GM12878 (cell line): ENCODE measurements around the gene C2orf69. TPM values are rescaled to one million over a fixed set of nuclear protein-coding genes. Genes with fewer than 3 reads are reported as not detected.

ENCODE experiments used
- ATAC-seq: fragments of 200-7000 bp; cut with Tn5 transposase; 3 replicates; pipeline ENCODE4 v1.9.1; 2020; ENCODE audit warnings: mild to moderate bottlenecking, moderate library complexity
- BruUV-seq: library from RNA; stranded (reverse); fragments of 400-500 nt; replicated peaks from 2 replicates; lab custom pipeline; 2021; lab: Mats Ljungman, UMichigan
- CTCF ChIA-PET: fragments of 300-600 bp; sonication (Branson Sonifier 250); formaldehyde crosslinking; extraction: SDS; loops from one replicate; lab custom pipeline; 2021; ENCODE audit warnings: inconsistent platforms; lab: Yijun Ruan, JAX
- POLR2A ChIA-PET: fragments of 350-600 bp; formaldehyde crosslinking; extraction: SDS; loops from one replicate; lab custom pipeline; 2021; ENCODE audit warnings: inconsistent platforms; lab: Charles Lee
- RAD21 ChIA-PET: fragments of 300-600 bp; sonication (Branson Sonifier 250); formaldehyde crosslinking; loops from one replicate; lab custom pipeline; 2023; ENCODE audit warnings: antibody characterized with exemption; ENCODE audit not compliant: unreplicated experiment; lab: Charles Lee
- SMC1A ChIA-PET: fragments of 300-600 bp; sonication (Branson Sonifier 250); formaldehyde crosslinking; loops from one replicate; lab custom pipeline; 2023; ENCODE audit not compliant: unreplicated experiment, uncharacterized antibody; lab: Charles Lee
- DNase-seq: peaks from one replicate; pipeline ENCODE4 v3.0.0-alpha.2; 2011; ENCODE audit warnings: low read depth, low spot score
- FAIRE-seq: peaks from 3 replicates; lab custom pipeline; 2011; peaks lifted over from hg19 to GRCh38; lab: Jason Lieb, UNC
- H2AFZ ChIP-seq: 2 replicates; pipeline ENCODE4 v1.6.0; 2011; ENCODE audit warnings: low read depth, low read length, control low read depth; ENCODE audit not compliant: control insufficient read depth
- H3K27ac ChIP-seq: 2 replicates; pipeline ENCODE4 v1.5.1; 2011; ENCODE audit warnings: control low read depth; ENCODE audit not compliant: control insufficient read depth, insufficient read depth
- H3K27me3 ChIP-seq, 2 experiments: replicated peaks in 1 of 2; 2 replicates each; pipeline versions ENCODE4 v1.6.0 to v1.6.1; 2011; ENCODE audit warnings: low read length in 1 of 2; ENCODE audit not compliant: control insufficient read depth in 2 of 2, insufficient read depth in 2 of 2
- H3K36me3 ChIP-seq, 2 experiments: 2 replicates each; pipeline ENCODE4 v1.5.1; 2011; ENCODE audit warnings: low read length in 1 of 2; ENCODE audit not compliant: control insufficient read depth in 2 of 2, insufficient read depth in 2 of 2
- H3K4me1 ChIP-seq: 2 replicates; pipeline ENCODE4 v1.6.1; 2011; ENCODE audit warnings: mild to moderate bottlenecking, low read length, moderate library complexity, mixed read lengths; ENCODE audit not compliant: control insufficient read depth, insufficient read depth
- H3K4me2 ChIP-seq: 2 replicates; pipeline ENCODE4 v1.6.0; 2011; ENCODE audit warnings: control low read depth; ENCODE audit not compliant: control insufficient read depth, insufficient read depth
- H3K4me3 ChIP-seq: fragments of 200-600 bp; sonication (generic); 2 replicates; pipeline ENCODE4 v1.5.1; 2016
- H3K79me2 ChIP-seq: 2 replicates; pipeline ENCODE4 v1.6.0; 2011; ENCODE audit warnings: low read length; ENCODE audit not compliant: control insufficient read depth, insufficient read depth
- H3K9ac ChIP-seq: 2 replicates; pipeline ENCODE4 v1.8.0; 2011; ENCODE audit warnings: low read length, control low read depth, mixed read lengths; ENCODE audit not compliant: control insufficient read depth, insufficient read depth
- H3K9me3 ChIP-seq: replicated peaks from 3 replicates; pipeline ENCODE4 v1.5.1; 2011; ENCODE audit warnings: mild to moderate bottlenecking, low read length; ENCODE audit not compliant: control insufficient read depth, insufficient read depth
- H4K20me1 ChIP-seq: 2 replicates; pipeline ENCODE4 v1.6.0; 2011; ENCODE audit not compliant: control insufficient read depth, insufficient read depth
- BHLHE40 ChIP-seq, 2 experiments: fragments of 450-650 bp in 1 of 2; IDR thresholded peaks; 2 replicates each; pipeline ENCODE4 v1.6.1; 2011 to 2017; ENCODE audit warnings: low read depth in 2 of 2, borderline replicate concordance in 1 of 2, improper control_type of control experiment in 1 of 2, low read length in 1 of 2, mild to moderate bottlenecking in 1 of 2
- KLF5 ChIP-seq: fragments of 450-650 bp; IDR thresholded peaks from 2 replicates; pipeline ENCODE4 v1.6.1; 2014; ENCODE audit warnings: mild to moderate bottlenecking; ENCODE audit not compliant: partially characterized antibody
- MEF2B ChIP-seq: fragments of 450-650 bp; IDR thresholded peaks from 2 replicates; pipeline ENCODE4 v1.6.1; 2018; ENCODE audit warnings: mild to moderate bottlenecking, moderate library complexity; ENCODE audit not compliant: partially characterized antibody, poor library complexity, severe bottlenecking
- MTA2 ChIP-seq: fragments of 450-650 bp; IDR thresholded peaks from 2 replicates; pipeline ENCODE4 v1.6.1; 2016; ENCODE audit warnings: low read depth, mild to moderate bottlenecking, moderate library complexity
- MYC ChIP-seq: IDR thresholded peaks from 2 replicates; pipeline ENCODE4 v1.6.1; 2011; ENCODE audit warnings: mild to moderate bottlenecking, low read length, moderate library complexity, inconsistent platforms; ENCODE audit not compliant: insufficient read depth, insufficient replicate concordance, insufficient read length, severe bottlenecking
- RAD21 ChIP-seq: IDR thresholded peaks from 2 replicates; pipeline ENCODE4 v1.6.1; 2011; ENCODE audit warnings: mild to moderate bottlenecking, low read depth, low read length, moderate library complexity; ENCODE audit not compliant: insufficient read depth
- RELB ChIP-seq: fragments of 450-650 bp; IDR thresholded peaks from 2 replicates; pipeline ENCODE4 v1.6.1; 2017; ENCODE audit warnings: low read depth, mild to moderate bottlenecking, moderate library complexity
- TAF1 ChIP-seq: IDR thresholded peaks from 2 replicates; pipeline ENCODE4 v1.6.1; 2011; ENCODE audit warnings: mild to moderate bottlenecking, low read depth, low read length, borderline replicate concordance
- TBL1XR1 ChIP-seq: IDR thresholded peaks from 2 replicates; pipeline ENCODE4 v1.6.1; 2012; ENCODE audit warnings: low read depth, low read length, improper control_type of control experiment
- WGBS: methylation state at CpG from one replicate; pipeline ENCODE4 v1.1.6; 2016; ENCODE audit warnings: low lambda C conversion rate; ENCODE audit not compliant: insufficient replicate concordance, insufficient coverage; ENCODE audit errors: missing lambda C conversion rate; 5-methylcytosine and 5-hydroxymethylcytosine counted together
- in situ Hi-C: fragments of 300-500 bp; cut with MboI; formaldehyde crosslinking; loops from 9 replicates; pipeline ENCODE4 v1.14.3; 2018; ENCODE audit warnings: mixed read lengths
- intact Hi-C: fragments of 100-400 bp; cut with micrococcal nuclease; formaldehyde crosslinking; loops from one replicate; pipeline ENCODE4 v1.14.2; 2022; ENCODE audit not compliant: unreplicated experiment
- polyA plus RNA-seq, 11 experiments: library from polyadenylated mRNA; depleted of rRNA in 4 of 11; unstranded in 6 of 11; stranded (reverse) in 5 of 11; fragments of >200 nt; fragmentation: Nextera tagmentation in 4 of 11; fragmentation: Illumina TruSeq in 1 of 11; extraction: Ambion mirVana in 4 of 11; extraction: Trizol in 1 of 11; gene quantifications; 1 replicate in 1 of 11; 2 replicates in 10 of 11; pipeline versions ENCODE4 v1.2.1 to v1.2.3, GENCODE V29; 2011 to 2016; ENCODE audit warnings: inconsistent platforms in 2 of 11, missing spikeins in 2 of 11, low read depth in 1 of 11
- total RNA-seq, 4 experiments: library from RNA; depleted of rRNA in 3 of 4; stranded (reverse); fragments of >200 nt in 3 of 4; fragmentation: Illumina TruSeq in 1 of 4; extraction: Trizol in 1 of 4; gene quantifications; 2 replicates each; pipeline versions ENCODE4 v1.2.1 to v1.2.3, GENCODE V29; 2013 to 2021
- TF ChIP-seq, protein P1 (sequence below): fragments of 450-650 bp; IDR thresholded peaks from 2 replicates; pipeline ENCODE4 v1.6.1; 2016; ENCODE audit warnings: mild to moderate bottlenecking, moderate library complexity, borderline replicate concordance

The C2orf69 gene
- total and polyA plus RNA-seq, 10 of the 15 experiments (the other 5 are each of a cell fraction or from before 2014, with no cell fraction given) = 6.3 to 20.3 (median 11.1) TPM

DNA sequence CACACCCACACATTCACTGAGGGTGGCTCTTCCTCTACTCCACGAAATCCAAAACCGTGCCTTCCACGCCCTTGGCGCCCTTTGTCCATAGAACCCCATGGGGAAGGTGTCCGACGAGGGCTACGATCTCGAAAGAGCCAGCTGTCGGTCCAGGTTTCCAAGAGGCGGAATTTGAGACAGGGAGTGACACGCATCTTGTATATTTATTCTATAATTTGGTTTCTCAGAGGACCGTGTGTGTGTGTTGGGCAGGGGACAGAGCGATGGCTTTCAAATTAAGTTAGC, 726 bp downstream of the C2orf69 start:
- ATAC-seq = no peak
- under 1% methylated on average over 13 of the region's 13 CpGs for whole genome bisulfite sequencing
- DNase-seq = no peak
- Histone ChIP-seq H3K27ac (peak overlapping the region; percentile 88), H3K36me3 (peaks cover 0 to 2% of the 10 kb centered on the region in 2 experiments; a peak in 2 of 4 replicates), H3K4me3 (peak overlapping the region; percentile 95), H2AFZ (peak overlapping the region; percentile 95), H3K9ac (peak overlapping the region; percentile 75), H4K20me1 (no peaks in the 10 kb centered on the region), H3K9me3 (peaks cover 5% of the 10 kb centered on the region; the same call in 2 of the 3 replicates), H3K79me2 (peaks cover 47% of the 10 kb centered on the region), H3K4me2 (peak overlapping the region; percentile 81), H3K4me1 (no peaks in the 10 kb centered on the region), H3K27me3 (no peaks in the 10 kb centered on the region)
- BruUV-seq = no TSS peak
- ChIA-PET POLR2A (interaction anchor here (0.7 to 1.4 kb wide), 4 partner anchors 9 to 558 kb away, joined by 3 to 8 read pairs (median 5); no protein-coding TSS in a partner anchor), SMC1A (interaction anchor here (0.9 to 1.8 kb wide), 4 partner anchors 19 to 39 kb away, joined by 3 to 5 read pairs (median 4); no protein-coding TSS in a partner anchor), CTCF (interaction anchor here (1.0 kb wide), 2 partner anchors 11 to 28 kb away, joined by 4 to 6 read pairs; no protein-coding TSS in a partner anchor), RAD21 (no interaction called here)
- intact Hi-C loops = loop anchor here (2.0 kb wide), 2 partner anchors 43 to 61 kb away; partner anchors contain the start of genes FTCDNL1, MAIP1 and TYW5
- in situ Hi-C loops = no loop called here
- FAIRE-seq = no peak
- TF ChIP-seq TBL1XR1 = no peak
- TF ChIP-seq MEF2B = peak; percentile 51
- TF ChIP-seq RELB = peak; percentile 22; the same call in 1 of the 2 replicates
- TF ChIP-seq MTA2 = 0 out of 2 replicates have a peak, but pooled peaks have one; percentile 12
- TF ChIP-seq, protein P1, sequence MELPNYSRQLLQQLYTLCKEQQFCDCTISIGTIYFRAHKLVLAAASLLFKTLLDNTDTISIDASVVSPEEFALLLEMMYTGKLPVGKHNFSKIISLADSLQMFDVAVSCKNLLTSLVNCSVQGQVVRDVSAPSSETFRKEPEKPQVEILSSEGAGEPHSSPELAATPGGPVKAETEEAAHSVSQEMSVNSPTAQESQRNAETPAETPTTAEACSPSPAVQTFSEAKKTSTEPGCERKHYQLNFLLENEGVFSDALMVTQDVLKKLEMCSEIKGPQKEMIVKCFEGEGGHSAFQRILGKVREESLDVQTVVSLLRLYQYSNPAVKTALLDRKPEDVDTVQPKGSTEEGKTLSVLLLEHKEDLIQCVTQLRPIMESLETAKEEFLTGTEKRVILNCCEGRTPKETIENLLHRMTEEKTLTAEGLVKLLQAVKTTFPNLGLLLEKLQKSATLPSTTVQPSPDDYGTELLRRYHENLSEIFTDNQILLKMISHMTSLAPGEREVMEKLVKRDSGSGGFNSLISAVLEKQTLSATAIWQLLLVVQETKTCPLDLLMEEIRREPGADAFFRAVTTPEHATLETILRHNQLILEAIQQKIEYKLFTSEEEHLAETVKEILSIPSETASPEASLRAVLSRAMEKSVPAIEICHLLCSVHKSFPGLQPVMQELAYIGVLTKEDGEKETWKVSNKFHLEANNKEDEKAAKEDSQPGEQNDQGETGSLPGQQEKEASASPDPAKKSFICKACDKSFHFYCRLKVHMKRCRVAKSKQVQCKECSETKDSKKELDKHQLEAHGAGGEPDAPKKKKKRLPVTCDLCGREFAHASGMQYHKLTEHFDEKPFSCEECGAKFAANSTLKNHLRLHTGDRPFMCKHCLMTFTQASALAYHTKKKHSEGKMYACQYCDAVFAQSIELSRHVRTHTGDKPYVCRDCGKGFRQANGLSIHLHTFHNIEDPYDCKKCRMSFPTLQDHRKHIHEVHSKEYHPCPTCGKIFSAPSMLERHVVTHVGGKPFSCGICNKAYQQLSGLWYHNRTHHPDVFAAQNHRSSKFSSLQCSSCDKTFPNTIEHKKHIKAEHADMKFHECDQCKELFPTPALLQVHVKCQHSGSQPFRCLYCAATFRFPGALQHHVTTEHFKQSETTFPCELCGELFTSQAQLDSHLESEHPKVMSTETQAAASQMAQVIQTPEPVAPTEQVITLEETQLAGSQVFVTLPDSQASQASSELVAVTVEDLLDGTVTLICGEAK = no peak
- no peak for TF ChIP-seq RAD21
- TF ChIP-seq TAF1 = no peak
- no peak for TF ChIP-seq MYC
- TF ChIP-seq BHLHE40 (IDR thresholded peaks at IDR 0.05; ENCODE audit: borderline replicate concordance in 1 of 2, low read depth in 2 of 2, low read length in 1 of 2) = no peak
- no peak for TF ChIP-seq KLF5
